ENCODE results near the gene TMEM42. TPM values are rescaled to one million over a fixed set of nuclear protein-coding genes. Genes with fewer than 3 reads are reported as not detected.

TMEM42 gene
- total and polyA plus RNA-seq, 2 of the 8 experiments (the other 6 are each of a cell fraction or from before 2014, with no cell fraction given): 11.2 to 41.4 TPM

- H3K23ac ChIP-seq (ENCODE audit: insufficient read length): no peak overlapping the region
- H4K5ac ChIP-seq (ENCODE audit: insufficient read length, low read depth, low read length): no peak overlapping the region
- DNase-seq (ENCODE audit: low read depth in 1 of 2, low spot score in 2 of 2) (no peak), FAIRE-seq (no peak)
- H3K79me2 ChIP-seq (ENCODE audit: control insufficient read depth in 1 of 2, insufficient read depth in 2 of 2, low read length in 2 of 2): no peaks in the 10 kb centered on the region
- no peak overlapping the region for H2AFZ ChIP-seq (ENCODE audit: low read length)
- no peak overlapping the region for H3K14ac ChIP-seq (ENCODE audit: insufficient read length)
- no peaks in the 10 kb centered on the region for H3K4me1 ChIP-seq (replicated peaks in 1 of 4; ENCODE audit: control insufficient read depth in 3 of 4, insufficient read depth in 4 of 4, low read length in 3 of 4)
- no peak overlapping the region for H2BK15ac ChIP-seq (ENCODE audit: low read length)
- H3K36me3 ChIP-seq (ENCODE audit: control insufficient read depth in 2 of 4, insufficient read depth in 4 of 4, low read length in 3 of 4): peaks cover 7 to 54% (median 36%) of the 10 kb centered on the region in 4 experiments
- H3K4me3 ChIP-seq (ENCODE audit: extremely low read depth in 1 of 4, insufficient read depth in 2 of 4, low read depth in 3 of 4, low read length in 4 of 4): no peak overlapping the region
- CTCF ChIA-PET (ENCODE audit: partially characterized antibody): interaction anchor here (1.3 to 2.0 kb wide), 2 partner anchors 17 to 27 kb away, joined by 3 to 5 read pairs; no protein-coding TSS in a partner anchor
- H3K23me2 ChIP-seq (ENCODE audit: low read depth, low read length): no peaks in the 10 kb centered on the region
- H3K4me2 ChIP-seq (ENCODE audit: insufficient read depth in 1 of 2, low read depth in 2 of 2, low read length in 2 of 2): no peak overlapping the region
- POLR2A ChIA-PET (ENCODE audit: partially characterized antibody): no interaction called here
- H4K8ac ChIP-seq (ENCODE audit: extremely low read depth, insufficient read depth, low read length): no peak overlapping the region
- no peak overlapping the region for H2BK120ac ChIP-seq (replicated peaks; ENCODE audit: low read depth, low read length)
- H3K4ac ChIP-seq (replicated peaks; ENCODE audit: insufficient read length, low read depth, low read length): no peak overlapping the region
- peaks cover 4 to 6% of the 10 kb centered on the region in 2 experiments; a peak in 2 of 4 replicates for H3K9me3 ChIP-seq (ENCODE audit: insufficient read depth in 2 of 2, low read depth in 1 of 2, low read length in 1 of 2)
- H3K9ac ChIP-seq (replicated peaks in 1 of 4; ENCODE audit: extremely low read depth in 1 of 4, low read depth in 3 of 4, low read length in 3 of 4): no peak overlapping the region
- no peak overlapping the region for H3K18ac ChIP-seq (ENCODE audit: extremely low read depth, low read length)
- no peak overlapping the region for H3K27ac ChIP-seq (ENCODE audit: low read depth, low read length)
- no peaks in the 10 kb centered on the region for H3K27me3 ChIP-seq (replicated peaks in 1 of 4; ENCODE audit: control insufficient read depth in 3 of 4, extremely low read depth in 1 of 4, insufficient read depth in 3 of 4, low read length in 3 of 4)
- H2BK20ac ChIP-seq (ENCODE audit: low read length): no peak overlapping the region
- no peak overlapping the region for H3K56ac ChIP-seq (replicated peaks; ENCODE audit: insufficient read length, low read depth, low read length)
- WGBS, 2 experiments (ENCODE audit: extremely low coverage in 1 of 2, insufficient coverage in 1 of 2, insufficient read length in 1 of 2, insufficient replicate concordance in 2 of 2, low coverage in 1 of 2, low lambda C conversion rate in 2 of 2, missing lambda C conversion rate in 1 of 2): 90% methylated on average over 6 of the region's 7 CpGs; no CpG with 5 or more reads in 1 of the 2 experiments
- H4K20me1 ChIP-seq (replicated peaks in 1 of 2; ENCODE audit: control insufficient read depth in 1 of 2, insufficient read depth in 2 of 2, low read length in 2 of 2): no peaks in the 10 kb centered on the region
- H2AK5ac ChIP-seq (ENCODE audit: low read depth, low read length): no peak overlapping the region
- no peak overlapping the region for H4K91ac ChIP-seq (replicated peaks; ENCODE audit: insufficient read length, low read length)
- H2BK12ac ChIP-seq (ENCODE audit: low read depth, low read length): no peak overlapping the region
- no peak overlapping the region for H2BK5ac ChIP-seq (ENCODE audit: low read depth, low read length)
- H3K79me1 ChIP-seq (ENCODE audit: low read depth, low read length): no peaks in the 10 kb centered on the region
- TF ChIP-seq ASH2L (IDR thresholded peaks at IDR 0.05; ENCODE audit: low read length): no peak
- no peak for TF ChIP-seq BCL11A (IDR thresholded peaks at IDR 0.05; ENCODE audit: low read depth in 2 of 2, low read length in 2 of 2)
Observed at GRCh38 chr3:44833394-44833793, 28.3 kb upstream of the TMEM42 start.

Data from H1 (cell line).